M059J (cell line): ENCODE measurements around the gene IFI27L1. TPM values are rescaled to one million over a fixed set of nuclear protein-coding genes. Genes with fewer than 3 reads are reported as not detected.

Experiments used
- DNase-seq: peaks from one replicate; pipeline ENCODE4 v3.0.0-alpha.2; 2012; ENCODE audit warnings: low read depth
- total RNA-seq: library from RNA; depleted of rRNA; stranded (reverse); fragments of >200 nt; shearing (Covaris generic); gene quantifications from 2 replicates; pipeline ENCODE4 v1.2.3, GENCODE V29; 2014

IFI27L1 gene
- total RNA-seq, 1 experiment from 2014 or later: 18.7 TPM

DNA sequence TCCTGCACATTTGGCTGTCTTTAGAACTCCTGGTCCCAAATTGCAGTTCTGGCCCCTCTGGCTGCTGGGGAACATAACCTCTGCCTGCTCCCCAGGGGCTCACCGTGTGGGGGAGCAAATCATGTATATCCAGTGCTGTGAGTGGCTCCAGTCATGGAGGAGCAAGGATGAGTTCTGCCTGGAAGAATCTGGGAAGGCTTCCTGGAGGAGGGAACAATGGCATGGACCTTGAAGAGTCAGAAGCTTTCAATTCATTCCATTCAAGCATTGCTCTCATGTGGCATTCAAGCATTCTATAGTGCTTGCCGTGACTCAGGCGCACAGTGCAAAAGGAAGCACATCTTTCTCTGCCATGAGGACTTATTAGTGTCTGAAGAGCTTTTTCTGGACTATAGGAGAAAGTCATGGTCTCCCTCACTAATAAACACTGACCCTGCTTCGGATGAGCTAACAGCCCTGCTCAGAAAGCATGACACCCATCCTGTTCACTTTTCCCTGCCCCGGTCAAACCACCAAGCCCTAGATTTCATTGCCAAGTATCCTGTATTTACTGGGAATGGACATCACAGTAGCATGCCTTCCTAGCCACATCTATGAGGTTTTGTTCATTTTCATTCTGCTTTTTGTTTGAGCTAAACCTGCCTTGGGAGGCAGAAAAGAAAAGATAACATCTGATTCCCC is 32.9 kb downstream of the IFI27L1 start:
- DNase-seq: peak; percentile 41

DNA sequence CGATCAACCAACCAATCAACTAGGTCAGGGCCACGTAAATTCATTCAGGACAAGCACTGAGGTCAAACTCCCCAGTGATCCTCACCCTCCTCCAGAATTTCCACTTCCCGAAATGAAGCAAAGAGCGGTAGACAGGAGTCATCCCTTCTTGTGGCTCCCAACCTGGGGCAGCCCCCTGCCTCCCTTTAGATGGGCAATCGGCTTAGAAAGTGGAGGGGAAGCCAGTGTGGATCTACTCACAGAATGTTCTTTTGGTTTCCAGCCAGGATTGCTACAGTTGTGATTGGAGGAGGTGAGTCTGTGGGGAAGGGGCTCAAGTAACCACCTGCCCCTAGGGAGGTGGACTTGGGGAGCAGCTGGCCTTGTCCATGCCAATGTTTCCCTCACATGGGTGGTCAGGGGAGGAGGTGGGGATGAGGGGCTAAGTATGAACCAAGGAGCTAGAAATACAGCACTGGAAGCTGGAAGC is 33.5 kb downstream of the IFI27L1 start:
- no peak for DNase-seq

DNA sequence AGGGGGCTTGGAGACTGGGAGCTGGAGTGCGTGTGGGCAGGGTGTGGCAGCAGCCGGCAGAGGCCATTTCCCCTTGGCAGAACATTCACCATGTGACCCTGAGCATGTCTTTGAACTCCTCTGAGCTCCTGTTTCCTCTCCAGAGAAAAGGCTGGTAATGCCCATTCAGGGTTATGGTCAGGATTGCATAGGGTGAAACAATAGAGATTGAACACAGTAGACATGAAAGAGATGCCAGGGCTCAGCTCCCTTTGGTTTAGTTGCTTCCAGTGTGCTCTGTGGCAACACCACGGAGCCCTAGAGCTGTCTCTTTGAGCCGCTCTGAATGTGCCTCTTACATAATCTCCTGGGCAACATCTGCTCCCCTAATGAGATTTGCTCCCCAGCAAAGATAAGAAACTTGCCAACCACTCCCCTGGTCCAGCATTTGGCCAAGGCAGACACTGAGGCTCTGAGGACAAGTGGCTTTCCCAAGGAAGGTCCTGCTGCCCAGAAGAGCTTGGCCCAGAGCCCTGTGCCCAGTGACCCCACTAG is 34.0 kb downstream of the IFI27L1 start:
- peak; percentile 42 for DNase-seq

DNA sequence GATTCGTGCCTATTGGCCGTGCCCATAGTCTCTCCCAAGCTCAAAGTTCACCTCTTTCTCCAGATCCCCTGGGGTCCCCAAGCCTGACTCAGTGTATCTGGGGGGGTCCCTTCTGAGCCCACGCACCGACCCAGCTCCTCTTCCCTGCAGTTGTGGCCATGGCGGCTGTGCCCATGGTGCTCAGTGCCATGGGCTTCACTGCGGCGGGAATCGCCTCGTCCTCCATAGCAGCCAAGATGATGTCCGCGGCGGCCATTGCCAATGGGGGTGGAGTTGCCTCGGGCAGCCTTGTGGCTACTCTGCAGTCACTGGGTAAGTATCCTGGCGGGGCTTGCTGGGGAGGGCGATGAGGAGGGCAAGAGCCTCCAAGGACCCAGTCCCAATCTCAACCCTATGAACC is 34.5 kb downstream of the IFI27L1 start:
- DNase-seq: no peak

DNA sequence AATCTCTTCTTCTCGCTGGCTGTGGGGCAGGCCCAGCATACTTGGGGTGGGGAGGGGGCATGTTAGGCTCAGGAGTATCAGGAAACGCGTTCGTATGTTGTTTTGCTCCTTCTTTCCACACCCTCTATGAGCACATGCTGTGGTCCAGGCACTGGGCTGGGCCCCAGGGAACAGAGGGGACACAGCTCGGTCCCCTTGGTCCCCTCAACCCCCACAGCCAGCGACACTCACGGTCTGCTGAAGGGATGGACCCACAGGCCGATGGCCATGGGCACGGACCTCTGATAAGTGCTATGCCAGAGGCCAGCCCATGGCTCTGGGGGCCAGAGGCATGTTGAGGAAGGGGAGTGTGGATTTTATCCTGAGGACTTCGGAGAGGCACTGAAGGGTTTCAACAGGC is 35.6 kb downstream of the IFI27L1 start:
- no peak for DNase-seq

DNA sequence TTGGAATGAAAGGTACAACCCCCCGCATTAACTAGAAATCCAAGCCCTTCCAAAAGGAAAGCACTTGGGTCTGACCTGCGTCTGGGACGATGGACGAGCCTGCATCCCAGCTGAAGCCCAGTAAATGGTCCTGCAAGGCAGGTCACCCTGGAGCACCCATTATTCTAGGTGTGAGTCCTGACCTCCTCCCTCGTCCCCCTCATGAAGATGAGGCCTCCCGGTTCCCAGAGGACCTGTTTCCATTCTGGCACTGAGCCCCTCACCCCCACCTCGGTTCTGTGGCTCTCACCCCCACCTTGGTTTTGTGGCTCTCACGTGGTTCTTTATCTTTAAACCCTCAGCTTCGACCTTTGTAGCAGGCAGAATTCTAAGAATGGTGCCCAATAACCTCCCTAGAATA is 36.7 kb downstream of the IFI27L1 start:
- no peak for DNase-seq

DNA sequence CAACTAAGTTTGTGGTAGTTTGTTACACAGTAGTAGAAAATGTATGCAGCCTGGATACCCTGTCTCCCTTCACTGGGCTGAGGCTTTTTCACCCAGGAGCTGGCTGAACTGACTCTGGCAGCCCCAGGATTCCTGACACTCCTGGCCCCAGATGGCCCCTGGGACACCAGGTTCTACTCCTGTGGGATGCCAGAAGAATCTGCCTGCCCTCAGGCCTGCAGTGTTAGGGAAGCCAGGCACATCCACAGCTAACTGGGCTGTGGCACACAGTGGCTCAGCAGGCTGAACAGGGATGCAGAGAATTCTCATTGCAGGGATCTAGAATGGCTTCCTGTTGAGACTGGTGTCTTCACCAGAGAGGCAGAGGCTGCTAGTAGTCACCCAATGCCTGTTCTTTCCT is 38.0 kb downstream of the IFI27L1 start:
- DNase-seq: no peak

DNA sequence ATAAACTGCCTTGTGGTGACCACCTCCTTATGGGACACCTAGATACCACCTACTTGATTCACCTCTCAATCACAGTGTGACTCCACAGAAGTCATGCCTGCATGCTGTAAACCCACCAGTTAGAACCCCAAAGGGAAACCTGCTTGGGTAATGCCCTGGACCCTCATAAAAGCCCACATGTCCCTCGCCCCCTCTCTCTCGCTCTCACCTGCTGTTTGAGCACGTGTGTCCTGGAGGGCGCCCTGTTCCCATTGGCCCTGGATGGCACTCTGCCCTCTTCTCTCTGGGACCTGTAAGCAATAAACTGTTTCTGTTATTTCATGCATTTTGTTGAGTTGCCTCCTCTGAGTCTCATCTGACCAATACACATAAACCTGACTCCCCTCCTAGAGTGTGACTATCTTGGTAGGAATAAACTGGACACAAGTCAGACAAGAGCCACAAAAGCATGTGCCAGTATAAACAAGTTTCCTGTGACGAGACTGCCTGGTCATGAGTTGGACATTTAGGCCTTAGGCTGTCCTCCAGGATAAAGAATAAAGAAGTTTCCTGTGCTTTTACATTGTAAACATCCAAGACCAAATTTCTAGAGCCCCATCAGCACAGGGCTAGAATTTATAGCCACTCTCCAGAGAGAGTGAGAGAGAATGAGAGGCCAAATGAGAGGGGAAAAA is 39.7 kb downstream of the IFI27L1 start:
- DNase-seq: peak; percentile 81

DNA sequence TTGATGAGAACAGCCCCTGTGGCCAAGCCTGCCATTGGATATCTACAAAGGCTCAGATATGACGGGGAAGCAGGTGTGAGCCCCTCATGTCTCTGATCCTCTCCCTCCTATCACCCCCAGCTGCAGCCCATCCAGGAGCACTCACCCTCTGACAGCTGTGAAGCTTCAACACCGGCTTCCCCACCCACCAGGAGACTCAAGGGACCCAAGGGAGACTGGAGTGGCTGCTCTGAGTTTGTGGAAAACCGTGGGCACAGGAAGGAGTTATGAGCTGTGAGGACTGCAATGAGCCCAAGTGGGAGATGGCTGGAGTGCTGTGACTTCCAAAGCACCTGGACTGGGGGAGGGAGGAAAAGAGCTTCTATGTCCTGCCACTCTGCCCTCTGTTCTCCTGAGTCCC is 40.4 kb downstream of the IFI27L1 start:
- no peak for DNase-seq

DNA sequence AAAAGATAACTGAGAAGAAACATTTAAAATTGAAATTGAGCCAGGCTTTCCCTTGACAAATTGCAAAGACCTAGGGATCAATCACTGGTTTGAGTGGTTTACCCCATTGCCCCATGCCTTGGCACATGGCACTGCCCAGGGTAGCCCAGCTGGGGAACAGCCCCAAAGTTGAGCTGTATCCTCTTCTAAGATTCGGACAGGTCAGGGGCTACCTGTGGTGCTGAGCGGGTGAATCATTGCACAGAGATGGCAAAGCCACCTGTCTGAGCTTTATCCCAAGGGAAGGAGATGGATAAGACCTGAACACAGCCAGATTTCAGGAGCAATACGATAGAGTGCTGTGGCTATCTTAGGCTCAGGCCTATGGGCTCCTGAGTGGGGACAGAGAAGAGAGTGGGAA is 41.3 kb downstream of the IFI27L1 start:
- DNase-seq: no peak

DNA sequence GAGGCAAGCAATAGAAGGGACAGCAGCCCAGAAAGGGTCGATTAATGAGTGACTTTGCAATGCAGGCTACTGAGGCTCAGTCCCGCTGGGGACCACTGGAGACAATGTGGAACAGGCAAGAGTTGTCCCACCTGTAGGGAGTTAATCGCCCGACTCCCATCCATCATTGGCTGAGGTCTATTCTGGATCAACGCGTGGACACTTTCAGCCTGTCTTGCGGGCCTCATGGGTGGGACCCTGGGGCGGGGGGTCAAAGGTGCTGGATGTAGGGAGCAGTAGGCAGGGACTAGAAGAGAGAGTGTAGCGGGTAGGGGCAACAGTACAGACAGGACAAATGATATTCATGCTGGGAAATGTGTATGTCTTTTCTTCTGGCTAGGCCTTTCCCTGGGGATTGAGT is 42.2 kb downstream of the IFI27L1 start:
- DNase-seq: no peak

DNA sequence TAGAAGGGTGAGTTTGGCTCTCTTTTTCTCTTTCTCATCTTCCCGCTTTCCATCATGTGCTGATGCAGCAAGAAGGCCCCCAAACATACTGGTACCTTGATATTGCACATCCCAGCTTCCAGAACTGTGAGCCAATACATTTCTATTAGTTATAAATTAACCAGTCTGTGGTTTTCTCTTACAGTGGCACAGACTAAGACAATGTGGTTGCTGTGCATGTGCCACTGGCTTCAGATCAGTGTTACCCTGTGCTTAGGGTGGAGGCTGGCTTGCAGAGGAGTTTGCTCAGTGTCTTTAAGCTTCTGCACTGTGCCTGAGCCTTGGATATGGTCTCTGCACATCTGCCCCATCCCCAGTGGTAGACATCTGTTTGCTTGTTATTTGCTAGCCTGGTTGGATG is 42.8 kb downstream of the IFI27L1 start:
- no peak for DNase-seq

DNA sequence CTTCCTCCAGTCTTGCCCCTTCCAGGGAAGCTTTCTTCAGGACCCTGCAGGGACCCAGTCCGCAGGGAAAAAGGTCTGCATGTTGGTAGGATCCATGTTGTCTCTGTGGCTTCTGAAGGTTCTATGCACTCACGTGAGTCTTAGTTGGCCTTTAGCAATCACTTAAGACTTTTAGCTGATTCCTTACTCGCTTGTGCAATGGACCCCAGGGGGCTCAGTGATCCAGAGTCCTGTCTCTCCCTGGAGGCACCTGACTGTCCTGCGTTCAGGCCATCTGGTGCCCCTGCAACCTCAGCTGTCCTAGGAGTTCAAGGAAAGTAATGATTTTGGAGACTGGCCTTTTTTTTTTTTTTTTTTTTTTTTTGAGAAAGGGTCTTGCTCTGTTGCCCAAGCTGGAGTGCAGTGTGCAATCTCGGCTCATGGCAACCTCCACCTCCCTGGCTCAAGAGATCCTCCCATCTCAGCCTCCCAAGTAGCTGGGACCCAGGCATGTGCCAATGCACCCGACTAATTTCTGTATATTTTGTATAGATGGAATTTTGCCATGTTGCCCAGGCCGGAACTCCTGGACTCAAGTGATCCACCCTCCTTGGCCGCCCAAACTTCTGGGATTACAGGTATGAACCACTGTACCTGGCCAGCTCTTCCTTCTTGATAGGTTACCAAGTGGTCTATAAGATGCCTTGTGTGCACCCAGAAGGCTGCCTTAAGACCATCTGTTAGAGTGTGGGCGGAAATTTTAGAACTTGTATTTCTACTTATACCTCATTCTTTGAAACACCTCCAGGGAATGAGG is 43.7 kb downstream of the IFI27L1 start:
- DNase-seq: no peak

DNA sequence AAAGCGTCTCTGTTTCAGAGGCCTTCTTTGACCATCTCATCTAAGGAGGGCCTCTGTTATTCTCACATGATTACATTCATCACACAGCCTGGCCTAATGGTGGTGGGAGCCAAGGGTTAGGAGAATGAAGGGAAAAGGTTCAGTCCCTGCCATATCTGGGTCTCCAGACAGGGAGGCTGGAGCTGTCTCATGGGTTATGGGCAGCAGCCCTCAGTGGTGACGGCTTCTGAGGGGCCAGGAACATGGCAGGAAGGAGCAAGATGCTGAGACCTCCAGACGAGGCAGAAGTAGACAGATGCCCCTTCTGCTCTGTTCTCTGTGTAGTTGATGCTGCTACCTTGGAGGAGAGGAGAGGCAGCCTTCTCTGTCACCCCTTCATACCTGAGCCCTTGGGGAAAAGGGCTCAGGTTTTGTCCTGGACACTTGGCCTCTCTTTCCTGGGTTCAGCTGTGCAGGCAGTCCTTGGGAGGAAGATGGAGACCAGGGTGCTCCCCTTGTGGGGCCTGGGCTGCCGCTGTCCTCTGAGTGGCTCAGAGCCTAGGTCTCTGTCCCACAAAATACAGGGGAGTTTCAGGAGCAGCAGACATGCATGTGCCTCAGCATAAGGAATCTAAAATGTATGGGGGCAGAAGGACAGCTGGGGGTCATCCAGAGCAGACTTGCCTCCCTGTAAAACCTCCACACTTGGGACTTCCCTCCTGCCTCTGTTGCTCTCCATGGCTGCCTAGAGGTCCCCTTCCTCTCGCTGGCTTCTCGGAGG is 44.7 kb downstream of the IFI27L1 start:
- DNase-seq: no peak

DNA sequence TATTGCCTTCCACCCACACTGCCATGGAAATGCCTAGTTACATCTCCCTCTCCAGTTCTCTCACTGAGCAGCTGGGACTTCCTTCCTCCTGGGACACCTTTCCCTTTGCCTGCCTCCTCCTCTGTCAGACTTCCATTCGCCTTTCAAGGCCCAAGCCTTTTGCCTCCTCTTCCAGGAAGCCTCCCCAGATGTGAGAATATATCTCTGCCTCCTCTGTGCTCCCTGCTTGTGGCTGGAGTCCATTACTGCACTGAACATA is 45.2 kb downstream of the IFI27L1 start:
- DNase-seq: no peak

DNA sequence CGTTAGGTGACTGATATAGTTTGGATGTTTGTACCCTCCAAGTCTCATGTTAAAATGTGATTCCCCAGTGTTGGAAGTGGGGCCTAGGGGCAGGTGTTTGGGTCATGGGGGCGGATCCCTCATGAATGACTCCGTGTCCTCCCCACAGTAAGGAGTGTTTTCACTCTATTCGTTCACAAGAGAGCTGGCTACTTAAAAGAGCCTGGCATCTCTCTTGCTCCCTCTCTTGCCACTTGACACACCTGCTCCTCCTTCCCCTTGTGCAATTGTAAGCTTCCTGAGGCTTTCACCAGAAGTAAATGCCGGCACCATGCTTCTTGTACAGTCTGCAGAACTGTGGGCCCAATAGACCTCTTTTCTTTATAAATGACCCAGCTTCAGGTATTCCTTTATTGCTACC is 45.7 kb downstream of the IFI27L1 start:
- no peak for DNase-seq

DNA sequence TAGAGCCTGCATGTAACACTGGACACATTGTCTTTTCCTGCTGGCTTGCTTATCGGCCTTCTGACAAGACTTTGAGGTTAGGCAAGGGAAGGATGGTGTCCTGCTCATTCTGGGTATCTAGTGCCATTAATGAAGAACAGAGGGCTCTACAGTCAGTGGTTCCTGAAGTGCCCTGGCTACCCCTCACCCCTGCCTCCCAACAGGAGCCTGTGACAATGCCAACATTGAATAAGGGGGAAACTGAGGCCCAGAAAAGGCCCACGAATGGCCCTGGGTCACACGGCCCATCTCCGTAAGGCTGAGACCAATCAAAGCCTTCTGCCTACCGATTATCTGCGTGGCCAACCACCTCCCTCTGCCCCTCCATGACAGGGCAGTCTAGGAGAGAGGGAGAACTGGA is 46.2 kb downstream of the IFI27L1 start:
- DNase-seq: no peak

DNA sequence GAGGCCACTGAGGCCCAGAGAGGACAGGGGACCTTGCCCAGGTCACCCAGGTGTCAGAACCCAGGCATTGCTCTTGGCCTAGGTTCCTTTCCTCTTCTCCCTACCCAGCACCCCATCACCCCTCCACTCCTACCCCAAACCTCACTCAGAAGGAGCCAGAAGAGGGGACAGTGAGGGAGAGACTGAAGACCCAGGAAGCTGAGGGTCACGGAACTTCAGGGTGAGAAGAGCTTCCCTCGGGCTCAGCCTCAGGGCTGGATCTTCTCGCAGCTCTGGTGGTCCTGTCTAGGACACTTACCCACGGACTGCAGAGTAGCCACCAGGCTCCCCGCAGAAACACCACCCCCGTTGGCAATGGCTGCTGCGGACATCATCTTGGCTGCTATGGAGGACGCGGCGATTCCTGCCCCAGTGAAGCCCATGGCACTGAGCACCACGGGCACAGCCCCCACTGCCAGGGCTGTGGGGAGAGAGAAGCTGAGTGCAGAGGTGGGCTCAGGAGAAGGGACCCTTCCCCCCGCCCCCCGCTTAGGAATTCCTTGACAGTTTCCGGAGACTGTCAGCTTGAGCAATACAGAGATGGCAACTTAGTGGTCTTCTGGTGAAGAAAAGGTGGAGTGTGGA is 47.2 kb downstream of the IFI27L1 start:
- DNase-seq: no peak

DNA sequence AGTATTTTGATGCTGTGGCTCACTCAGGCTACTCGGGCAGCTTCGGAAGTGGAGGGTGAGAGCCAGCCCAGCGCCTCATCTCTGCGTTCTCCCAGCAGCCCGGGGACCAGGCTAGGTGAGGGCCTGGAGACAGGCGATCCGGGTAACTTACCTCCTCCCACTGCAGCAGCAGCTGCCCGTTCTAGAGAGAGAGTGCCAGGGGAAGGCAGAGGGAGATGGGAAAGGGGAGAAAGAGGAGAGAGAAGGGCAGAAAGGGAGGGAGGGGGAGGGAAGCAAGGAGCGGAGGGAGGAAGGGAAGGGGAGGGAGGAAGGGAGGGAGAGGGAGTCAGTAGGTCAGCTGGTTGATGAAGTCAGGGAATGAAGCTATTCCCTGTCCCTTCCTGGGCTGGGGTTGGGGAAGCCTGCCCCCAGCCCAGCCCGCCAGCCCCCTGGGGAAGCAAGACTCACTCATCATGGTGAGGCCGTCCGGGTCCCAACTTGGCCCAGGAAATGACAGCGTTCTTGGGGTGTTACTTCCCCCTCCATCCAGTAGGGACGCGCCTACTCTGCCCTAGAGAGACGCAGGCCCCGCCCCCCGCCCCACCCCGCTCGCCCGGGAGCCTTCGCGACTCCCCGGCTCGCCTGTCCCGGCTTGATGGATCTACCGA is 48.1 kb downstream of the IFI27L1 start, which contains the start of gene IFI27L2:
Gene IFI27L2, minus strand, starts transcription at position 494 of the 647 bp plus-strand sequence. Its CDS starts 40 bp downstream, at position 454.
- DNase-seq: peak; percentile 76

DNA sequence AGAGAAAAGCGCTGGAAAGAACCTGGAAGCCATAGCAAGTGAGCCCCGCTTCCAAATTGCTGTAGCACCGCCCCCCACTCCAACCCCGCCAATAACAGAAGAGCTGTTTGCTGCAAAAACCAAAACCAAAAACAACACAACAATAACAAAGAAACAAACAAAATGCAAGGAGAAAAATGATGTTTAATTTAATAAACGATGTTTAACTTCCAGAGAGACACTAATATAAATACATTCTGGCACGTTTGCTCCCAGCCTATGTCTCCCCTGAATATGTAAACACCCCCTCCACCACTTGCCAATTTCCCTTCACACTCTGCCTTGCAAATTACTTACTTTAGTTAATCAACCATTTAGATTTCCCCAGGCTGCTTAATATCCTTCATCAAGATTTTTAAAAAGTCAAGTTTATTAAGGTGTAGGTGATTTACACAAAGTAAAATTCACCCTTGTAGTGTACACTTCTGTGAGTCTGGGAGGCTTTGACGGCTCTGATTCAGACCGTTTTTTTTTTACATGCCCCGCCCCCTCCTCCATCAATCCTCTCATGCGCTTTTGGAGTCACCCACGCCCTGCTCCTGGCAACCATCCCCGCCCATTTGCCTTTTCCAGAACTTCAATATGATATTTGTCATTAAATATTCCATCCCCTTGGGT is 48.8 kb downstream of the IFI27L1 start:
- DNase-seq: peak; percentile 54
